OCI-LY7 (cell line): ENCODE measurements around the gene MGMT. TPM values are rescaled to one million over a fixed set of nuclear protein-coding genes. Genes with fewer than 3 reads are reported as not detected.

Experiments used
- BruUV-seq: library from RNA; stranded (reverse); fragments of 400-500 nt; replicated peaks from 2 replicates; lab custom pipeline; 2021; lab: Mats Ljungman, UMichigan
- CTCF ChIA-PET: fragments of 300-600 bp; sonication (Branson Sonifier 250); formaldehyde crosslinking; loops from one replicate; lab custom pipeline; 2022; ENCODE audit warnings: antibody characterized with exemption; ENCODE audit not compliant: unreplicated experiment; lab: Charles Lee
- POLR2A ChIA-PET: fragments of 300-600 bp; sonication (Branson Sonifier 250); formaldehyde crosslinking; loops from one replicate; lab custom pipeline; 2022; ENCODE audit warnings: antibody characterized with exemption; lab: Charles Lee
- DNase-seq: peaks from one replicate; pipeline ENCODE4 v3.0.0-alpha.2; 2015; ENCODE audit warnings: low spot score
- H2AFZ ChIP-seq: fragments of 200-600 bp; sonication (generic), shearing (Covaris generic); 2 replicates; pipeline ENCODE4 v1.6.1; 2014; ENCODE audit warnings: mild to moderate bottlenecking, antibody characterized with exemption, low read length, moderate library complexity
- H3K27ac ChIP-seq: fragments of 200-600 bp; sonication (generic); 2 replicates; pipeline ENCODE4 v1.5.1; 2014; ENCODE audit warnings: mixed run types, low read depth, mild to moderate bottlenecking, moderate library complexity, low read length, inconsistent platforms; ENCODE audit not compliant: poor library complexity, severe bottlenecking
- H3K36me3 ChIP-seq: fragments of 200-600 bp; sonication (generic); 2 replicates; pipeline ENCODE4 v1.6.1; 2014; ENCODE audit warnings: mild to moderate bottlenecking, antibody characterized with exemption, low read length, moderate library complexity, mixed read lengths; ENCODE audit not compliant: insufficient read depth
- H3K4me1 ChIP-seq: fragments of 200-600 bp; sonication (generic); 2 replicates; pipeline ENCODE4 v1.5.1; 2014; ENCODE audit warnings: mild to moderate bottlenecking, low read length; ENCODE audit not compliant: insufficient read depth, poor library complexity, severe bottlenecking
- H3K4me2 ChIP-seq: fragments of 200-600 bp; sonication (generic); 2 replicates; pipeline ENCODE4 v1.6.1; 2014; ENCODE audit warnings: mild to moderate bottlenecking, low read length
- H3K4me3 ChIP-seq: fragments of 200-600 bp; sonication (generic); 2 replicates; pipeline ENCODE4 v1.5.1; 2014; ENCODE audit warnings: mild to moderate bottlenecking, low read depth, low read length; ENCODE audit not compliant: poor library complexity, severe bottlenecking
- H3K79me2 ChIP-seq: fragments of 200-600 bp; sonication (generic); 2 replicates; pipeline ENCODE4 v1.6.1; 2016; ENCODE audit warnings: low read depth, mild to moderate bottlenecking, low read length, moderate library complexity, mixed read lengths; ENCODE audit not compliant: insufficient read depth
- H3K9me2 ChIP-seq: fragments of 200-600 bp; sonication (generic); 2 replicates; pipeline ENCODE4 v1.6.1; 2016; ENCODE audit warnings: mild to moderate bottlenecking, low read length, mixed read lengths; ENCODE audit not compliant: insufficient read depth
- H3K9me3 ChIP-seq: fragments of 200-600 bp; sonication (generic); 2 replicates; pipeline ENCODE4 v1.6.1; 2014; ENCODE audit warnings: mild to moderate bottlenecking, mixed run types, low read length, mixed read lengths
- H4K20me1 ChIP-seq: fragments of 200-600 bp; sonication (generic); 2 replicates; pipeline ENCODE4 v1.6.1; 2014; ENCODE audit warnings: mild to moderate bottlenecking, antibody characterized with exemption, low read length, moderate library complexity, mixed read lengths; ENCODE audit not compliant: insufficient read depth
- CTCF ChIP-seq: fragments of 200-600 bp; sonication (generic); conservative IDR thresholded peaks from 2 replicates; pipeline ENCODE4 v1.5.1; 2014; ENCODE audit warnings: mild to moderate bottlenecking, antibody characterized with exemption, low read length, moderate library complexity, mixed read lengths
- EZH2phosphoT487 ChIP-seq: fragments of 200-600 bp; sonication (generic); IDR thresholded peaks from 2 replicates; pipeline ENCODE4 v1.6.1; 2018; ENCODE audit warnings: low read depth, borderline replicate concordance, mild to moderate bottlenecking, mixed run types, antibody characterized with exemption, low read length, moderate library complexity, mixed read lengths
- intact Hi-C: fragments of 100-400 bp; cut with micrococcal nuclease; formaldehyde crosslinking; loops from one replicate; pipeline ENCODE4 v1.10.0; 2022; ENCODE audit not compliant: unreplicated experiment
- total RNA-seq, 2 experiments: library from RNA; depleted of rRNA in 1 of 2; stranded (reverse); fragments of >200 nt in 1 of 2; shearing (Covaris generic) in 1 of 2; gene quantifications; 2 replicates each; pipeline ENCODE4 v1.2.3, GENCODE V29; 2014 to 2022

Gene MGMT
- total RNA-seq, 2 experiments from 2014 or later, result 19.7 to 25.0 TPM

- Histone ChIP-seq H2AFZ (no peak overlapping the region), H3K9me3 (no peaks in the 10 kb centered on the region), H4K20me1 (no peaks in the 10 kb centered on the region), H3K27ac (no peak overlapping the region), H3K4me3 (no peak overlapping the region), H3K9me2 (no peaks in the 10 kb centered on the region), H3K4me1 (no peaks in the 10 kb centered on the region), H3K36me3 (no peaks in the 10 kb centered on the region), H3K79me2 (no peaks in the 10 kb centered on the region), H3K4me2 (no peak overlapping the region)
- TF ChIP-seq EZH2phosphoT487 (no peak), CTCF (no peak)
- ChIA-PET CTCF (no interaction called here), POLR2A (no interaction called here)
- no TSS peak for BruUV-seq
- DNase-seq, result no peak
- intact Hi-C loops, result no loop called here
Measured at GRCh38 chr10:129438024-129438423, 29.0 kb upstream of the MGMT start.

- intact Hi-C loops, result no loop called here
- Histone ChIP-seq H3K4me2 (no peak overlapping the region), H3K4me1 (no peaks in the 10 kb centered on the region), H2AFZ (no peak overlapping the region), H4K20me1 (no peaks in the 10 kb centered on the region), H3K27ac (no peak overlapping the region), H3K79me2 (no peaks in the 10 kb centered on the region), H3K36me3 (no peaks in the 10 kb centered on the region), H3K9me3 (no peaks in the 10 kb centered on the region), H3K9me2 (no peaks in the 10 kb centered on the region), H3K4me3 (no peak overlapping the region)
- no peak for TF ChIP-seq CTCF
- no peak for TF ChIP-seq EZH2phosphoT487
- POLR2A ChIA-PET, result interaction anchor here (0.6 kb wide), 1 partner anchor 204 kb away, joined by 4 read pairs; no protein-coding TSS in a partner anchor
- no TSS peak for BruUV-seq
- CTCF ChIA-PET, result no interaction called here
- DNase-seq, result no peak
Measured at GRCh38 chr10:129440247-129440646, 26.8 kb upstream of the MGMT start.

- no peaks in the 10 kb centered on the region for H3K36me3 ChIP-seq
- H4K20me1 ChIP-seq, result no peaks in the 10 kb centered on the region
- H3K4me3 ChIP-seq, result no peak overlapping the region
- no peak for TF ChIP-seq EZH2phosphoT487
- TF ChIP-seq CTCF, result no peak
- H2AFZ ChIP-seq, result no peak overlapping the region
- no peaks in the 10 kb centered on the region for H3K79me2 ChIP-seq
- H3K4me1 ChIP-seq, result no peaks in the 10 kb centered on the region
- no peaks in the 10 kb centered on the region for H3K9me3 ChIP-seq
- ChIA-PET CTCF (no interaction called here), POLR2A (no interaction called here)
- H3K9me2 ChIP-seq, result no peaks in the 10 kb centered on the region
- no peak for DNase-seq
- no TSS peak for BruUV-seq
- H3K4me2 ChIP-seq, result no peak overlapping the region
- no peak overlapping the region for H3K27ac ChIP-seq
- intact Hi-C loops, result no loop called here
Measured at GRCh38 chr10:129440722-129441316, 26.2 kb upstream of the MGMT start.
